ENCODE results near the gene MARCHF10. TPM values are rescaled to one million over a fixed set of nuclear protein-coding genes. Genes with fewer than 3 reads are reported as not detected.

Gene MARCHF10
- total RNA-seq, 1 experiment from 2014 or later, result not detected

DNA sequence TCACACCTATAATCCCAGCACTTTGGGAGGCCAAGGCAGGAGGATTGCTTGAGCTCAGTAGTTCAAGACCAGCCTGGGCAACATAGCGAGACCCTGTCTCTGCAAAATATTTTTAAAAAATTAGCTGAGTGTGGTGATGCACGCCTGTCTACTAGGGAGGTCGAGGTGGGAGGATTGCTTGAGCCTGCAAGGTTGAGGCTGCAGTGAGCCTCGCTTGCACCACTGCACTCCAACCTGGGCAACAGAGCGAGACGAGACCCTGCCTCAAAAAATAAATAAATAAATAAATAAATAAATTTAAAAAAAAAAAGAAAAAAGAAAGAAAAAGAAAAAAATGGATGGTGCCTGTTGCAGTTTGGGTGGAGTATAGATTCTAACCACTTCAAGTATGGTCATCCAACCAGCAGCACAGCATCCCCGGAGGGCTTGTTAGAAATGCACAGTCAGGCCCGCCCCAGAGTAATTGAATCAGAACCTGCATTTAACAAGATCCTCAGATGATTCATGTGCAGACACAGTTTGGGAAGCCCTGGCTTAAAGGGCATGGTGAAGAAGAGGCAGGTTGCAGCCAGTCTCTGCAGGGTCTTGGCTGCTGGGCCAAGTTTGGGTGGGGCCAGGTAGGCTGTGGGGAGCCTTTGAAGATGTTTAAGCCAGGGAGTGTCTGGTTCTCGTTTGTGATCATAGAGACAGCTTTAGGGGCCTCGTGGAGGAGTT lies 139.9 kb downstream of the MARCHF10 start (continued):
- TF ChIP-seq CEBPB (IDR thresholded peaks at IDR 0.05; ENCODE audit: low read depth), result no peak

DNA sequence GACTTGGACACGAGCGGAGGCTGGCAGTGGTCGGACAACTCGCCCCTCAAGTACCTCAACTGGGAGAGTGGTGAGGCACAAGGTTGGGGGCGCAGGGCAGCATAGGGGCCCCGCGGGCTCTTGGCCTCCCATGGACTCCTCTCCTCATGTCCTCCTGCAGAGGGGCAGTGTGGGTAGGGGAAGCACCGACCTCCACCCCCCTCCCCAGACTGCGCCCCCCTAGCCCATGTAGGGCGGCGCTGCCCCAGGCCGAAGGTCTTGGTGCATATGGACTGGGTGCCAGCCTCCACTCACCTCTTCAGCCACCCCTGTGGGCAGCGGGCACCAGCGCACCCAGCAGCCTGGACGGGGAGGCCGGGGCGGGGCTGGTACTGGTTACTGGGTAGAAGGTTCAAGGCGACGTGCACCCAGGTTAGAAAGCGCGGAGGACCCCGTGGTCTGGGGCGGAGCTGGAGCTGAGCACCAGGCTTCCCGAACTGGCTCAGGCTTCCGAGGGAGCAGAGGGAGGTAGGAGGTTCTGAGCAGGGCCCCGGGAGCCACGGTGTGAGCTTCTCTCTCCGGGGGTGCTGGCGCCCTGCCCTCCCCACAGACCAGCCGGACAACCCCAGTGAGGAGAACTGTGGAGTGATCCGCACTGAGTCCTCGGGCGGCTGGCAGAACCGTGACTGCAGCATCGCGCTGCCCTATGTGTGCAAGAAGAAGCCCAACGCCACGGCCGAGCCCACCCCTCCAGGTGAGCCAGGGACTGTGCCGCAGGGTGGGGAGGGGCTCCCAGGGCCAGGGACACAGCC lies 141.1 kb downstream of the MARCHF10 start:
- no peaks in the 10 kb centered on the region for H3K9me3 ChIP-seq (ENCODE audit: control insufficient read depth in 1 of 2, insufficient read depth in 1 of 2, low read depth in 1 of 2, low read length in 2 of 2)
- H3K4me1 ChIP-seq (ENCODE audit: control insufficient read depth in 1 of 2, insufficient read depth in 2 of 2, low read length in 2 of 2), result peaks cover 6 to 9% of the 10 kb centered on the region in 2 experiments; a peak in 3 of 4 replicates
- ChIA-PET CTCF (no interaction called here), RAD21 (ENCODE audit: low non-redundant PET in 1 of 2, low total read pairs in 2 of 2, uncharacterized antibody in 2 of 2, unreplicated experiment in 2 of 2) (no interaction called here), POLR2A (no interaction called here)
- H4K20me1 ChIP-seq (ENCODE audit: insufficient read depth), result no peaks in the 10 kb centered on the region
- TF ChIP-seq, protein P1, sequence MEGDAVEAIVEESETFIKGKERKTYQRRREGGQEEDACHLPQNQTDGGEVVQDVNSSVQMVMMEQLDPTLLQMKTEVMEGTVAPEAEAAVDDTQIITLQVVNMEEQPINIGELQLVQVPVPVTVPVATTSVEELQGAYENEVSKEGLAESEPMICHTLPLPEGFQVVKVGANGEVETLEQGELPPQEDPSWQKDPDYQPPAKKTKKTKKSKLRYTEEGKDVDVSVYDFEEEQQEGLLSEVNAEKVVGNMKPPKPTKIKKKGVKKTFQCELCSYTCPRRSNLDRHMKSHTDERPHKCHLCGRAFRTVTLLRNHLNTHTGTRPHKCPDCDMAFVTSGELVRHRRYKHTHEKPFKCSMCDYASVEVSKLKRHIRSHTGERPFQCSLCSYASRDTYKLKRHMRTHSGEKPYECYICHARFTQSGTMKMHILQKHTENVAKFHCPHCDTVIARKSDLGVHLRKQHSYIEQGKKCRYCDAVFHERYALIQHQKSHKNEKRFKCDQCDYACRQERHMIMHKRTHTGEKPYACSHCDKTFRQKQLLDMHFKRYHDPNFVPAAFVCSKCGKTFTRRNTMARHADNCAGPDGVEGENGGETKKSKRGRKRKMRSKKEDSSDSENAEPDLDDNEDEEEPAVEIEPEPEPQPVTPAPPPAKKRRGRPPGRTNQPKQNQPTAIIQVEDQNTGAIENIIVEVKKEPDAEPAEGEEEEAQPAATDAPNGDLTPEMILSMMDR (IDR thresholded peaks at IDR 0.05 in 2 of 3, conservative IDR thresholded peaks at IDR 0.05 in 1 of 3; ENCODE audit: borderline replicate concordance in 1 of 3, insufficient read depth in 1 of 3, low read depth in 2 of 3, low read length in 2 of 3), result no peak
- TF ChIP-seq POLR2A (IDR thresholded peaks at IDR 0.05; ENCODE audit: borderline replicate concordance, extremely low read depth, insufficient read depth, insufficient read length), result no peak
- TF ChIP-seq, protein P2, sequence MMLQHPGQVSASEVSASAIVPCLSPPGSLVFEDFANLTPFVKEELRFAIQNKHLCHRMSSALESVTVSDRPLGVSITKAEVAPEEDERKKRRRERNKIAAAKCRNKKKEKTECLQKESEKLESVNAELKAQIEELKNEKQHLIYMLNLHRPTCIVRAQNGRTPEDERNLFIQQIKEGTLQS (IDR thresholded peaks at IDR 0.05), result no peak
- no peak for TF ChIP-seq ZFX (IDR thresholded peaks at IDR 0.05)
- TF ChIP-seq SIN3A (IDR thresholded peaks at IDR 0.05; ENCODE audit: low read depth), result no peak
- TF ChIP-seq SP1 (IDR thresholded peaks at IDR 0.05; ENCODE audit: low read depth), result no peak
- TF ChIP-seq CBX3 (IDR thresholded peaks at IDR 0.05; ENCODE audit: low read depth), result no peak
- no peak for TF ChIP-seq EZH2 (IDR thresholded peaks at IDR 0.05)
- TF ChIP-seq CEBPB (IDR thresholded peaks at IDR 0.05; ENCODE audit: low read depth), result no peak
- TF ChIP-seq ELF1 (IDR thresholded peaks at IDR 0.05; ENCODE audit: borderline replicate concordance, low read depth), result no peak
- no peak for TF ChIP-seq SRF (IDR thresholded peaks at IDR 0.05; ENCODE audit: low read depth)
- no peak for TF ChIP-seq POLR2AphosphoS5 (IDR thresholded peaks at IDR 0.05; ENCODE audit: low read depth, low read length)
- no peak for TF ChIP-seq FOSL1 (IDR thresholded peaks at IDR 0.05; ENCODE audit: low read depth)
- TF ChIP-seq ZNF274 (IDR thresholded peaks at IDR 0.05; ENCODE audit: low read depth, low read length), result no peak
- no peak for TF ChIP-seq EZH2phosphoT487 (IDR thresholded peaks at IDR 0.05; ENCODE audit: borderline replicate concordance)
- no peak overlapping the region for H3K9ac ChIP-seq (ENCODE audit: low read length)
- H3K36me3 ChIP-seq (ENCODE audit: control insufficient read depth in 1 of 2, insufficient read depth in 2 of 2, low read length in 2 of 2), result no peaks in the 10 kb centered on the region
- H3K4me2 ChIP-seq (ENCODE audit: low read length), result no peak overlapping the region
- H3K27ac ChIP-seq (ENCODE audit: low read depth, low read length), result no peak overlapping the region
- H3K4me3 ChIP-seq (replicated peaks in 1 of 2; ENCODE audit: low read depth in 1 of 2, low read length in 2 of 2), result no peak overlapping the region
- BruUV-seq (replicated peaks), result no TSS peak
- no peak for DNase-seq (ENCODE audit: low read depth, low spot score)
- H3K9me2 ChIP-seq (ENCODE audit: insufficient read depth), result no peaks in the 10 kb centered on the region
- H3K27me3 ChIP-seq (ENCODE audit: insufficient read depth, low read length), result no peaks in the 10 kb centered on the region
- no peak for ATAC-seq
- no peaks in the 10 kb centered on the region for H3K79me2 ChIP-seq (ENCODE audit: insufficient read depth, low read length)
- intact Hi-C loops (cut with micrococcal nuclease), result no loop called here
- no peak overlapping the region for H2AFZ ChIP-seq (ENCODE audit: low read depth, low read length, poor library complexity, severe bottlenecking)
